PC-9 (cell line): Measurements from ENCODE around the gene CITED4. TPM values are rescaled to one million over a fixed set of nuclear protein-coding genes. Genes with fewer than 3 reads are reported as not detected.

ENCODE experiments used
- BruUV-seq: library from RNA; stranded (reverse); fragments of 400-500 nt; replicated peaks from 2 replicates; lab custom pipeline; 2021; lab: Mats Ljungman, UMichigan
- CTCF ChIA-PET: fragments of 300-600 bp; sonication (Branson Sonifier 250); formaldehyde crosslinking; loops from one replicate; lab custom pipeline; 2022; ENCODE audit warnings: antibody characterized with exemption; lab: Charles Lee
- POLR2A ChIA-PET: fragments of 300-600 bp; sonication (Branson Sonifier 250); formaldehyde crosslinking; loops from one replicate; lab custom pipeline; 2022; ENCODE audit warnings: antibody characterized with exemption; ENCODE audit not compliant: unreplicated experiment; lab: Charles Lee
- DNase-seq, 2 experiments: peaks; one replicate each; pipeline versions ENCODE4 v3.0.0 to v3.0.0-alpha.2; 2015 to 2022; ENCODE audit warnings: mixed read lengths in 1 of 2
- H2AFZ ChIP-seq: fragments of 200-600 bp; sonication (generic); 2 replicates; pipeline ENCODE4 v1.8.1; 2017; ENCODE audit warnings: antibody characterized with exemption
- H3F3A ChIP-seq: fragments of 200-600 bp; sonication (generic); 2 replicates; pipeline ENCODE4 v1.8.1; 2017; ENCODE audit warnings: antibody characterized with exemption, mild to moderate bottlenecking, low read depth; ENCODE audit not compliant: insufficient read depth
- H3K27ac ChIP-seq: fragments of 200-600 bp; sonication (generic); 2 replicates; pipeline ENCODE4 v1.6.1; 2016; ENCODE audit warnings: mixed run types
- H3K27me3 ChIP-seq: fragments of 200-600 bp; sonication (generic); 2 replicates; pipeline ENCODE4 v1.6.1; 2016; ENCODE audit warnings: low read depth, mixed run types; ENCODE audit not compliant: insufficient read depth
- H3K36me3 ChIP-seq: fragments of 200-600 bp; sonication (generic); 2 replicates; pipeline ENCODE4 v1.6.1; 2016; ENCODE audit warnings: low read depth, mixed run types
- H3K4me1 ChIP-seq: fragments of 200-600 bp; sonication (generic); replicated peaks from 2 replicates; pipeline ENCODE4 v1.6.1; 2016; ENCODE audit warnings: mixed run types; ENCODE audit not compliant: insufficient read depth
- H3K4me2 ChIP-seq: fragments of 200-600 bp; sonication (generic); 2 replicates; pipeline ENCODE4 v1.6.1; 2017; ENCODE audit warnings: mixed run types
- H3K4me3 ChIP-seq: fragments of 200-600 bp; sonication (generic); 2 replicates; pipeline ENCODE4 v1.6.1; 2016; ENCODE audit warnings: mixed run types
- H3K79me2 ChIP-seq: fragments of 200-600 bp; sonication (generic); 2 replicates; pipeline ENCODE4 v1.6.1; 2017; ENCODE audit warnings: low read depth, mixed run types
- H3K9me2 ChIP-seq: fragments of 200-600 bp; sonication (generic); 2 replicates; pipeline ENCODE4 v1.8.1; 2017; ENCODE audit warnings: mild to moderate bottlenecking; ENCODE audit not compliant: insufficient read depth
- H3K9me3 ChIP-seq: fragments of 200-600 bp; sonication (generic); 2 replicates; pipeline ENCODE4 v1.8.1; 2016; ENCODE audit warnings: low read depth; ENCODE audit not compliant: insufficient read depth
- H4K20me1 ChIP-seq: fragments of 200-600 bp; sonication (generic); 2 replicates; pipeline ENCODE4 v1.8.1; 2017; ENCODE audit not compliant: insufficient read depth
- EZH2 ChIP-seq: fragments of 200-600 bp; sonication (generic); IDR thresholded peaks from 2 replicates; pipeline ENCODE4 v1.8.0; 2017; ENCODE audit warnings: antibody characterized with exemption, low read depth
- intact Hi-C: fragments of 100-400 bp; cut with micrococcal nuclease; formaldehyde crosslinking; loops from one replicate; pipeline ENCODE4 v1.10.0; 2022; ENCODE audit not compliant: unreplicated experiment
- total RNA-seq: library from RNA; stranded (reverse); gene quantifications from 2 replicates; pipeline ENCODE4 v1.2.3, GENCODE V29; 2021
- TF ChIP-seq, protein P1 (sequence below): fragments of 200-600 bp; sonication (generic); conservative IDR thresholded peaks from 2 replicates; pipeline ENCODE4 v1.6.1; 2017; ENCODE audit warnings: mixed run types, antibody characterized with exemption, mild to moderate bottlenecking, moderate library complexity

The CITED4 gene
- total RNA-seq, 1 experiment from 2014 or later: 67.5 TPM

DNA sequence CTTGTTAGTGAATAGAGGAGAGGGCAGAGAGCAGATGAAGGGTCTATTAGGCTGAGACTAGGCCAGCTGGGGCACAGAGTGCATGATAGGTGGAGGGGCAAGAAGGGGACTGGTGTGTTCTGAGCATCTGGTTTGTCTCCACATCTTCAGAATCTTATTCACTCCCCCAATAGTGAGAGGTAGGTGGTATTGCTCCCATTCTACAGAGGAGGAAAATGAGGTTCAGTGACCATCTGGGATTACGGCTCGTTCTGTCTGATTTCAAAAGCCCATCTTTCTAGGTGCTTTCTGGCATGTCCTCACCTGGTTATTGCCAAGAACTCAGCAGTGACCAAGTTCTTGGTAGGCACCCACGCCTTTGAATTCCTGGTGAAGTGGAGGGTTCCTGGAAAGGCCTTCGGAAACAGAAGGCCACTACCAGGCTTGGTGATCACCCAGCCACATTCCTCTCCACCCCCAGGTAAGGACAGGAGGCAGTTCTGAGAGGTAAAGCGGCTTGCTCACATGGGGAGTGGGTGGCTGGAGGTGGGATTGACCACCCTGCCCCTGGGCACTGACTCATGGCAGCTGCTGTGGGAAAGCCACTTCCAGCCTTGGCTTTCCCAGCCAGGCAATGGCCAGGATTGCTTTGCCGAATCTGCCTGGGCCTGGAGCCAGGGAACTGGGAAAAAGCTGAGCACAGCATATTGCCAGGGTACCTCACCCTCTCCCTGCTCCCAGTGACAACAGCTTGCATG lies 18.8 kb upstream of the CITED4 start:
- POLR2A ChIA-PET: no interaction called here
- H3K27ac ChIP-seq: no peak overlapping the region
- 0 out of 2 replicates have a peak, but pooled peaks cover 5% of the 10 kb centered on the region for H3K9me3 ChIP-seq
- no peaks in the 10 kb centered on the region for H3K36me3 ChIP-seq
- peaks cover 21% of the 10 kb centered on the region for H3F3A ChIP-seq
- H3K4me3 ChIP-seq: no peak overlapping the region
- H3K79me2 ChIP-seq: no peaks in the 10 kb centered on the region
- H3K4me2 ChIP-seq: no peak overlapping the region
- H3K27me3 ChIP-seq: no peaks in the 10 kb centered on the region
- H2AFZ ChIP-seq: no peak overlapping the region
- CTCF ChIA-PET: interaction anchor here (0.6 kb wide), 1 partner anchor 212 kb away, joined by 12 read pairs; no protein-coding TSS in a partner anchor
- BruUV-seq: no TSS peak
- intact Hi-C loops: no loop called here
- no peaks in the 10 kb centered on the region for H3K9me2 ChIP-seq
- TF ChIP-seq EZH2: no peak
- TF ChIP-seq, protein P1, sequence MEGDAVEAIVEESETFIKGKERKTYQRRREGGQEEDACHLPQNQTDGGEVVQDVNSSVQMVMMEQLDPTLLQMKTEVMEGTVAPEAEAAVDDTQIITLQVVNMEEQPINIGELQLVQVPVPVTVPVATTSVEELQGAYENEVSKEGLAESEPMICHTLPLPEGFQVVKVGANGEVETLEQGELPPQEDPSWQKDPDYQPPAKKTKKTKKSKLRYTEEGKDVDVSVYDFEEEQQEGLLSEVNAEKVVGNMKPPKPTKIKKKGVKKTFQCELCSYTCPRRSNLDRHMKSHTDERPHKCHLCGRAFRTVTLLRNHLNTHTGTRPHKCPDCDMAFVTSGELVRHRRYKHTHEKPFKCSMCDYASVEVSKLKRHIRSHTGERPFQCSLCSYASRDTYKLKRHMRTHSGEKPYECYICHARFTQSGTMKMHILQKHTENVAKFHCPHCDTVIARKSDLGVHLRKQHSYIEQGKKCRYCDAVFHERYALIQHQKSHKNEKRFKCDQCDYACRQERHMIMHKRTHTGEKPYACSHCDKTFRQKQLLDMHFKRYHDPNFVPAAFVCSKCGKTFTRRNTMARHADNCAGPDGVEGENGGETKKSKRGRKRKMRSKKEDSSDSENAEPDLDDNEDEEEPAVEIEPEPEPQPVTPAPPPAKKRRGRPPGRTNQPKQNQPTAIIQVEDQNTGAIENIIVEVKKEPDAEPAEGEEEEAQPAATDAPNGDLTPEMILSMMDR: no peak
- no peaks in the 10 kb centered on the region for H4K20me1 ChIP-seq
- peaks cover 36% of the 10 kb centered on the region for H3K4me1 ChIP-seq
- DNase-seq: no peak

DNA sequence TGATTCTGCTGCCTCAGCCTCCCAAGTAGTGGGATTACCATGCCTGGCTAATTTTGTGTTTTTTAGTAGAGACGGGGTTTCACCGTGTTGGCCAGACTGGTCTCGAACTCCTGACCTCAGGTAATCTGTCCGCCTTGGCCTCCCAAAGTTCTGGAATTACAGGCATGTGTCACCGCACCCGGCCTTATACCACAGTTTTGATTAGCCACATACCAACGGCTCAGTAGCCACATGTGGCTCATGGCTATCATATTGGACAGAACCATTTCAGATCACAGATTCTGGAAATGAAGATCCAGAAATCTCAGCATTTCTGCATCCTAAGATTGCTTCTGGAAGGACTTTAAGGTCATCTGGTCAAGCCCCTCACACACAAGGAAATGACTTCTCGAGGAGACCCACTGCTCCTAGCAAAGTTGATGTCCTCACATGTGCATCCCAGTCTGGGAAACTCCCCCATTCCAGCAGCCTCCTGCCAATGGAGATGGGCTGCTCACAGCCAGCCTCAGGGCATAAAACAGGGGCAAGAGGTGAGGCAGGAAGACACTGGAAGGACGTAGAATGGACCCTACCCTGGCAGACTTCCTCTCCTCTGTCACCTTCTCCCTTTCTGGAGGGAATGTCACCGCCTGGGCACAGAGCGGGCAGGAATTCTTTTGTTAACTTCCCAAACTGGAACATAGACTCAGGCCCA lies 17.5 kb upstream of the CITED4 start:
- intact Hi-C loops: no loop called here
- ChIA-PET POLR2A (interaction anchor here (0.5 kb wide), 1 partner anchor 19 kb away, joined by 5 read pairs; no protein-coding TSS in a partner anchor), CTCF (no interaction called here)
- peaks cover 48% of the 10 kb centered on the region for H3K4me1 ChIP-seq
- BruUV-seq: no TSS peak
- TF ChIP-seq EZH2: no peak
- TF ChIP-seq, protein P1: no peak
- no peak overlapping the region for H3K4me3 ChIP-seq
- peaks cover 32% of the 10 kb centered on the region for H3F3A ChIP-seq
- no peaks in the 10 kb centered on the region for H3K36me3 ChIP-seq
- no peak overlapping the region for H2AFZ ChIP-seq
- DNase-seq: no peak
- H3K27ac ChIP-seq: no peak overlapping the region
- no peaks in the 10 kb centered on the region for H3K79me2 ChIP-seq
- H3K9me2 ChIP-seq: no peaks in the 10 kb centered on the region
- H3K4me2 ChIP-seq: no peak overlapping the region
- H3K9me3 ChIP-seq: 0 out of 2 replicates have a peak, but pooled peaks cover 5% of the 10 kb centered on the region
- H4K20me1 ChIP-seq: no peaks in the 10 kb centered on the region
- H3K27me3 ChIP-seq: no peaks in the 10 kb centered on the region

DNA sequence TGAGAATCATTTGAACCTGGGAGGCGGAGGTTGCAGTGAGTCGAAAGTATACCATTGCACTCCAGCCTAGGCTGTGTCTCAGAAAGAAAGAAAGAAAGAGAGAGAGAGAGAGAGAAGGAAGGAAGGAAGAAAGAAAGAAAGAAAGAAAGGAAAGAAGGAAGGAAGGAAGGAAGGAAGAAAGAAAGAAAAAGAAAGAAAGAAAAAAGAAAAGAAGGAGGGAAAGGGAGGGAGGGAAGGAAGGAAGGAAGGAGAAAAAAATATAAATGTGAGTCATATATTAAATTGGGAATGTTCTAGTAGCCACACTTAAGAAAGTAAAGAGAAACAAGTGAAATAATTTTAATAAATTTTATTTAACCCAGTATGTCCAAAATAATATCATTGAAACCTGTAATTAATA lies 16.7 kb upstream of the CITED4 start:
- CTCF ChIA-PET: interaction anchor here (0.7 kb wide), 1 partner anchor 29 kb away, joined by 6 read pairs; no protein-coding TSS in a partner anchor
- no peak for DNase-seq
- BruUV-seq: no TSS peak
- no peak overlapping the region for H3K4me2 ChIP-seq
- H3K4me3 ChIP-seq: no peak overlapping the region
- intact Hi-C loops: no loop called here
- H3K27ac ChIP-seq: no peak overlapping the region
- 0 out of 2 replicates have a peak, but pooled peaks cover 5% of the 10 kb centered on the region for H3K9me3 ChIP-seq
- no peaks in the 10 kb centered on the region for H3K36me3 ChIP-seq
- no peaks in the 10 kb centered on the region for H4K20me1 ChIP-seq
- no peaks in the 10 kb centered on the region for H3K9me2 ChIP-seq
- TF ChIP-seq, protein P1: no peak
- TF ChIP-seq EZH2: no peak
- POLR2A ChIA-PET: interaction anchor here (0.6 kb wide), 1 partner anchor 16 kb away, joined by 4 read pairs; the partner anchor contains the start of gene CITED4
- H3K27me3 ChIP-seq: no peaks in the 10 kb centered on the region
- H3K79me2 ChIP-seq: no peaks in the 10 kb centered on the region
- peaks cover 33% of the 10 kb centered on the region for H3F3A ChIP-seq
- peaks cover 55% of the 10 kb centered on the region for H3K4me1 ChIP-seq
- no peak overlapping the region for H2AFZ ChIP-seq
